IMR-90 (cell line): ENCODE data around the gene KCNH6. TPM values are rescaled to one million over a fixed set of nuclear protein-coding genes. Genes with fewer than 3 reads are reported as not detected.

Source experiments
- ATAC-seq: fragments of 200-7000 bp; cut with Tn5 transposase; 2 replicates; pipeline ENCODE4 v1.9.1; 2020; ENCODE audit warnings: low read depth, mild to moderate bottlenecking, moderate library complexity
- BruUV-seq: library from RNA; stranded (reverse); fragments of 400-500 nt; replicated peaks from 2 replicates; lab custom pipeline; 2021; lab: Mats Ljungman, UMichigan
- CTCF ChIA-PET: fragments of 300-600 bp; formaldehyde crosslinking; extraction: SDS; loops from one replicate; lab custom pipeline; 2021; ENCODE audit warnings: antibody characterized with exemption; lab: Yijun Ruan, JAX
- POLR2A ChIA-PET: fragments of 300-600 bp; sonication (Branson Sonifier 250); formaldehyde crosslinking; loops from one replicate; lab custom pipeline; 2022; ENCODE audit warnings: antibody characterized with exemption; ENCODE audit not compliant: unreplicated experiment; lab: Charles Lee
- DNase-seq: peaks from one replicate; pipeline ENCODE4 v3.0.0; 2013
- H2AFZ ChIP-seq: replicated peaks from 2 replicates; pipeline ENCODE3; 2013; ENCODE audit warnings: low read length, mild to moderate bottlenecking; ENCODE audit not compliant: poor library complexity
- H2AK5ac ChIP-seq: 2 replicates; pipeline ENCODE4 v1.6.1; 2013; ENCODE audit warnings: low read depth, low read length, inconsistent platforms
- H2AK9ac ChIP-seq: replicated peaks from 2 replicates; pipeline ENCODE3; 2013; ENCODE audit warnings: mild to moderate bottlenecking, low read depth, low read length, moderate library complexity; ENCODE audit not compliant: poor library complexity
- H2BK120ac ChIP-seq: 2 replicates; pipeline ENCODE4 v1.6.1; 2013; ENCODE audit warnings: low read depth, low read length, inconsistent platforms
- H2BK15ac ChIP-seq: 3 replicates; pipeline ENCODE4 v1.6.1; 2013; ENCODE audit warnings: low read depth, low read length, inconsistent platforms
- H2BK20ac ChIP-seq: 2 replicates; pipeline ENCODE4 v1.6.1; 2013; ENCODE audit warnings: low read depth, mild to moderate bottlenecking, inconsistent platforms, low read length, moderate library complexity
- H2BK5ac ChIP-seq: 2 replicates; pipeline ENCODE4 v1.6.1; 2013; ENCODE audit warnings: mild to moderate bottlenecking, low read depth, low read length, inconsistent platforms; ENCODE audit not compliant: poor library complexity, severe bottlenecking
- H3K14ac ChIP-seq: replicated peaks from 2 replicates; pipeline ENCODE4 v1.6.1; 2013; ENCODE audit warnings: low read depth, low read length, inconsistent platforms
- H3K18ac ChIP-seq: 2 replicates; pipeline ENCODE4 v1.6.1; 2013; ENCODE audit warnings: low read depth, low read length, control low read depth
- H3K23ac ChIP-seq: 2 replicates; pipeline ENCODE4 v1.6.1; 2013; ENCODE audit warnings: low read depth, low read length, inconsistent platforms
- H3K27ac ChIP-seq: 2 replicates; pipeline ENCODE4 v1.5.1; 2013; ENCODE audit warnings: mild to moderate bottlenecking, control low read depth, low read length; ENCODE audit not compliant: insufficient read depth
- H3K27me3 ChIP-seq: 2 replicates; pipeline ENCODE4 v1.6.1; 2013; ENCODE audit warnings: low read length; ENCODE audit not compliant: control insufficient read depth, insufficient read depth
- H3K36me3 ChIP-seq: 2 replicates; pipeline ENCODE4 v1.6.1; 2013; ENCODE audit warnings: low read length, mixed read lengths; ENCODE audit not compliant: control insufficient read depth, insufficient read depth
- H3K4ac ChIP-seq: 2 replicates; pipeline ENCODE4 v1.6.1; 2013; ENCODE audit warnings: low read depth, low read length, inconsistent platforms
- H3K4me1 ChIP-seq: 2 replicates; pipeline ENCODE4 v1.6.1; 2013; ENCODE audit warnings: low read length, mixed read lengths; ENCODE audit not compliant: control insufficient read depth, insufficient read depth
- H3K4me2 ChIP-seq: 2 replicates; pipeline ENCODE4 v1.6.1; 2013; ENCODE audit warnings: low read depth, mild to moderate bottlenecking, control low read depth, low read length, moderate library complexity
- H3K4me3 ChIP-seq: 2 replicates; pipeline ENCODE4 v1.5.1; 2013; ENCODE audit warnings: low read depth, mild to moderate bottlenecking, control low read depth, low read length, moderate library complexity; ENCODE audit not compliant: insufficient read depth
- H3K56ac ChIP-seq: 2 replicates; pipeline ENCODE4 v1.6.1; 2013; ENCODE audit warnings: low read length, inconsistent platforms; ENCODE audit not compliant: insufficient read depth; ENCODE audit errors: extremely low read depth
- H3K79me1 ChIP-seq, 2 experiments: 2 replicates each; pipeline ENCODE4 v1.6.1; 2013; ENCODE audit warnings: low read length in 2 of 2, inconsistent platforms in 1 of 2, low read depth in 1 of 2
- H3K9ac ChIP-seq: 2 replicates; pipeline ENCODE4 v1.6.1; 2013; ENCODE audit warnings: low read depth, low read length, control low read depth
- H3K9me1 ChIP-seq: 2 replicates; pipeline ENCODE4 v1.6.1; 2013; ENCODE audit warnings: low read length, inconsistent platforms; ENCODE audit not compliant: insufficient read depth
- H3K9me3 ChIP-seq: 2 replicates; pipeline ENCODE4 v1.6.1; 2013; ENCODE audit warnings: low read length; ENCODE audit not compliant: control insufficient read depth, insufficient read depth
- H4K20me1 ChIP-seq: 2 replicates; pipeline ENCODE4 v1.6.1; 2013; ENCODE audit warnings: low read length, inconsistent platforms; ENCODE audit not compliant: insufficient read depth
- H4K5ac ChIP-seq: 2 replicates; pipeline ENCODE4 v1.6.1; 2013; ENCODE audit warnings: mild to moderate bottlenecking, low read depth, low read length, control low read depth
- H4K8ac ChIP-seq, 2 experiments: 2 replicates each; pipeline ENCODE4 v1.6.1; 2013; ENCODE audit warnings: low read depth in 2 of 2, low read length in 2 of 2, control low read depth in 1 of 2, inconsistent platforms in 1 of 2
- H4K91ac ChIP-seq: 2 replicates; pipeline ENCODE4 v1.6.1; 2013; ENCODE audit warnings: low read depth, low read length, inconsistent platforms; ENCODE audit not compliant: insufficient read depth
- CEBPB ChIP-seq: IDR thresholded peaks from 2 replicates; pipeline ENCODE4 v1.6.1; 2012; ENCODE audit warnings: low read depth, low read length, improper control_type of control experiment
- CHD1 ChIP-seq: IDR thresholded peaks from 2 replicates; pipeline ENCODE4 v1.6.1; 2012; ENCODE audit warnings: low read depth, low read length, improper control_type of control experiment
- MAFK ChIP-seq: IDR thresholded peaks from 2 replicates; pipeline ENCODE4 v1.6.1; 2012; ENCODE audit warnings: low read depth, low read length, improper control_type of control experiment
- MXI1 ChIP-seq: IDR thresholded peaks from 2 replicates; pipeline ENCODE4 v1.6.1; 2012; ENCODE audit warnings: low read depth, mild to moderate bottlenecking, low read length, moderate library complexity, borderline replicate concordance
- POLR2A ChIP-seq: IDR thresholded peaks from 2 replicates; pipeline ENCODE4 v1.6.1; 2012; ENCODE audit warnings: mild to moderate bottlenecking, low read depth, low read length
- RAD21 ChIP-seq: IDR thresholded peaks from 2 replicates; pipeline ENCODE4 v1.6.1; 2012; ENCODE audit warnings: low read length, improper control_type of control experiment
- RCOR1 ChIP-seq: IDR thresholded peaks from 2 replicates; pipeline ENCODE4 v1.6.1; 2012; ENCODE audit warnings: mild to moderate bottlenecking, low read length, improper control_type of control experiment; ENCODE audit not compliant: insufficient replicate concordance
- RFX5 ChIP-seq: IDR thresholded peaks from 2 replicates; pipeline ENCODE4 v1.8.0; 2012; ENCODE audit warnings: low read depth, mild to moderate bottlenecking, low read length, moderate library complexity
- SMC3 ChIP-seq: fragments of 150-350 bp; IDR thresholded peaks from 2 replicates; pipeline ENCODE4 v1.6.1; 2016; ENCODE audit warnings: low read depth, mild to moderate bottlenecking, antibody characterized with exemption, low read length, moderate library complexity
- WGBS, 2 experiments: methylation state at CpG; one replicate each; pipeline versions ENCODE4 v1.1.5 to v1.1.7; 2013; ENCODE audit warnings: missing lambda C conversion rate in 2 of 2; ENCODE audit not compliant: insufficient read length in 1 of 2; ENCODE audit errors: extremely low coverage in 2 of 2; 5-methylcytosine and 5-hydroxymethylcytosine counted together
- dilution Hi-C: fragments of 300-500 bp; cut with HindIII; formaldehyde crosslinking; loops from one replicate; pipeline ENCODE4 v1.14.3; 2018; ENCODE audit warnings: low sequenced_read_pairs; ENCODE audit not compliant: unreplicated experiment
- in situ Hi-C: fragments of 300-500 bp; cut with MboI; formaldehyde crosslinking; loops from 3 replicates; pipeline ENCODE4 v1.14.3; 2019; ENCODE audit warnings: low sequenced_read_pairs, inconsistent platforms, mixed read lengths
- intact Hi-C: fragments of 100-400 bp; cut with micrococcal nuclease; formaldehyde crosslinking; loops from 2 replicates; pipeline ENCODE4 v1.10.0; 2022
- polyA plus RNA-seq, 3 experiments: library from polyadenylated mRNA; depleted of rRNA; stranded (reverse); fragments of >200 nt; gene quantifications; 2 replicates each; pipeline ENCODE4 v1.2.3, GENCODE V29; 2012; ENCODE audit warnings: low replicate concordance in 1 of 3
- total RNA-seq: library from RNA; depleted of rRNA; stranded (reverse); fragments of >200 nt; gene quantifications from 2 replicates; pipeline ENCODE4 v1.2.3, GENCODE V29; 2012
- TF ChIP-seq, protein P1 (sequence below): conservative IDR thresholded peaks from 2 replicates; pipeline ENCODE4 v1.5.1; 2012; ENCODE audit warnings: mild to moderate bottlenecking, low read depth, low read length, improper control_type of control experiment
- TF ChIP-seq, protein P2 (sequence below): fragments of 150-350 bp; IDR thresholded peaks from 2 replicates; pipeline ENCODE4 v1.6.1; 2017; ENCODE audit warnings: mild to moderate bottlenecking, antibody characterized with exemption, low read length, low read depth
- TF ChIP-seq, protein P3 (sequence below): fragments of 150-350 bp; IDR thresholded peaks from 2 replicates; pipeline ENCODE4 v1.6.1; 2016; ENCODE audit warnings: low read depth, mild to moderate bottlenecking, low read length, moderate library complexity, borderline replicate concordance

Gene KCNH6
- total and polyA plus RNA-seq, 2 of the 4 experiments (the other 2 are of a cell fraction), result 0.17 to 0.18 TPM

DNA sequence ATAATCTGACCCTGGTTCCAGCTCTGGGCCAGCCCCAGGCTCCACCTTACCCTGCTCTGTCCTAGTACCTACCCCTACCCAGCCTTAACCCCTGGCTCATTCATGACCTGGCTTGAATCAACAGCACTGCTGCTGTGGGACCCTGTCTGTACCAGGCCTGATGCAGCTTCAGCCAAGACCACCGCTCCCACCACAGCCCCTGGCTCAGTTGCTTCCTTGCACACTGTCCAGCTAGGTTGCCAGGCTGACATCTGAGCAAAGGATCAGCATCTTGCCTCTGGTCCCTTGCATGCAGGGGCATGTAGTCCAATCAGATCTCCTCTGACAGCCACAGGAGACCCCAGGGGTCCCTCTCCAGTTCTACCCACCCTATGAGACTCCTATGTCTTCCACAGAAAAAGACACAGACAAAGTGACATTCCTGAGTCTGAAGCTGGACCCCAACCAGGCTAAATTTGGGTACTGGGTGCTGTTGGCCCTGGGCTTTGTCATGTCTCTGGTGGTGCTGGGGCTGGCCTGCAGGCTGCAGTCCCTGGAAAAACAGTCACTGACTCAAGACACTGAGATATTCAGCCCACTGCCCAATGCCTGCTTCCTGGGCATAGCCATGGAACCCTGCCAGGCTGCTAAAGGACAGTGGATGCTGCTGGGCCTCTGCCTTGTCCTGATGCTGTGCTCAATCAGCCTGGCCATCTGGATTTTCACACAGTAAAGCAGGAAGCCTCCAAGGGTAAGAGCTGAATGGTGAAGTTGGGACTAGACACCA lies 3.9 kb upstream of the KCNH6 start:
- H3K9me3 ChIP-seq, result no peaks in the 10 kb centered on the region
- no peak for TF ChIP-seq CHD1
- no peak for TF ChIP-seq POLR2A
- no peak for TF ChIP-seq MXI1
- no peak for TF ChIP-seq CEBPB
- TF ChIP-seq, protein P1, sequence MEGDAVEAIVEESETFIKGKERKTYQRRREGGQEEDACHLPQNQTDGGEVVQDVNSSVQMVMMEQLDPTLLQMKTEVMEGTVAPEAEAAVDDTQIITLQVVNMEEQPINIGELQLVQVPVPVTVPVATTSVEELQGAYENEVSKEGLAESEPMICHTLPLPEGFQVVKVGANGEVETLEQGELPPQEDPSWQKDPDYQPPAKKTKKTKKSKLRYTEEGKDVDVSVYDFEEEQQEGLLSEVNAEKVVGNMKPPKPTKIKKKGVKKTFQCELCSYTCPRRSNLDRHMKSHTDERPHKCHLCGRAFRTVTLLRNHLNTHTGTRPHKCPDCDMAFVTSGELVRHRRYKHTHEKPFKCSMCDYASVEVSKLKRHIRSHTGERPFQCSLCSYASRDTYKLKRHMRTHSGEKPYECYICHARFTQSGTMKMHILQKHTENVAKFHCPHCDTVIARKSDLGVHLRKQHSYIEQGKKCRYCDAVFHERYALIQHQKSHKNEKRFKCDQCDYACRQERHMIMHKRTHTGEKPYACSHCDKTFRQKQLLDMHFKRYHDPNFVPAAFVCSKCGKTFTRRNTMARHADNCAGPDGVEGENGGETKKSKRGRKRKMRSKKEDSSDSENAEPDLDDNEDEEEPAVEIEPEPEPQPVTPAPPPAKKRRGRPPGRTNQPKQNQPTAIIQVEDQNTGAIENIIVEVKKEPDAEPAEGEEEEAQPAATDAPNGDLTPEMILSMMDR, result no peak
- no peak for TF ChIP-seq SMC3
- TF ChIP-seq RAD21, result no peak
- TF ChIP-seq RFX5, result no peak
- TF ChIP-seq, protein P2, sequence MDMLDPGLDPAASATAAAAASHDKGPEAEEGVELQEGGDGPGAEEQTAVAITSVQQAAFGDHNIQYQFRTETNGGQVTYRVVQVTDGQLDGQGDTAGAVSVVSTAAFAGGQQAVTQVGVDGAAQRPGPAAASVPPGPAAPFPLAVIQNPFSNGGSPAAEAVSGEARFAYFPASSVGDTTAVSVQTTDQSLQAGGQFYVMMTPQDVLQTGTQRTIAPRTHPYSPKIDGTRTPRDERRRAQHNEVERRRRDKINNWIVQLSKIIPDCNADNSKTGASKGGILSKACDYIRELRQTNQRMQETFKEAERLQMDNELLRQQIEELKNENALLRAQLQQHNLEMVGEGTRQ, result no peak
- no peak for TF ChIP-seq RCOR1
- no peak for TF ChIP-seq MAFK
- TF ChIP-seq, protein P3, sequence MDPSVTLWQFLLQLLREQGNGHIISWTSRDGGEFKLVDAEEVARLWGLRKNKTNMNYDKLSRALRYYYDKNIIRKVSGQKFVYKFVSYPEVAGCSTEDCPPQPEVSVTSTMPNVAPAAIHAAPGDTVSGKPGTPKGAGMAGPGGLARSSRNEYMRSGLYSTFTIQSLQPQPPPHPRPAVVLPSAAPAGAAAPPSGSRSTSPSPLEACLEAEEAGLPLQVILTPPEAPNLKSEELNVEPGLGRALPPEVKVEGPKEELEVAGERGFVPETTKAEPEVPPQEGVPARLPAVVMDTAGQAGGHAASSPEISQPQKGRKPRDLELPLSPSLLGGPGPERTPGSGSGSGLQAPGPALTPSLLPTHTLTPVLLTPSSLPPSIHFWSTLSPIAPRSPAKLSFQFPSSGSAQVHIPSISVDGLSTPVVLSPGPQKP, result no peak
- H3K79me1 ChIP-seq, result no peaks in the 10 kb centered on the region
- no peak overlapping the region for H4K5ac ChIP-seq
- H2AK5ac ChIP-seq, result no peak overlapping the region
- no peak overlapping the region for H3K9ac ChIP-seq
- H2BK120ac ChIP-seq, result no peak overlapping the region
- 57% methylated on average over 1 of the region's 1 CpG; no CpG with 5 or more reads in 1 of the 2 experiments for WGBS, 2 experiments
- in situ Hi-C loops, result no loop called here
- no peak overlapping the region for H3K56ac ChIP-seq
- peaks cover 5% of the 10 kb centered on the region for H3K4me1 ChIP-seq
- H4K8ac ChIP-seq, result no peak overlapping the region
- H2AK9ac ChIP-seq, result no peak overlapping the region
- H3K23ac ChIP-seq, result no peak overlapping the region
- H3K4ac ChIP-seq, result no peak overlapping the region
- H2BK5ac ChIP-seq, result no peak overlapping the region
- DNase-seq, result no peak
- peaks cover 4% of the 10 kb centered on the region; the same call in 1 of the 2 replicates for H3K9me1 ChIP-seq
- dilution Hi-C loops, result no loop called here
- peaks cover 5% of the 10 kb centered on the region; the same call in 1 of the 2 replicates for H4K20me1 ChIP-seq
- H3K18ac ChIP-seq, result no peak overlapping the region
- no peak overlapping the region for H3K14ac ChIP-seq
- H3K4me2 ChIP-seq, result no peak overlapping the region
- H2AFZ ChIP-seq, result no peak overlapping the region
- no peak overlapping the region for H2BK15ac ChIP-seq
- ChIA-PET POLR2A (no interaction called here), CTCF (no interaction called here)
- no peak overlapping the region for H3K27ac ChIP-seq
- no peak for ATAC-seq
- intact Hi-C loops, result no loop called here
- H3K36me3 ChIP-seq, result no peaks in the 10 kb centered on the region
- no peak overlapping the region for H3K4me3 ChIP-seq
- BruUV-seq, result no TSS peak
- H4K91ac ChIP-seq, result no peak overlapping the region
- no peak overlapping the region for H2BK20ac ChIP-seq
- H3K27me3 ChIP-seq, result peaks cover 20% of the 10 kb centered on the region
